GM12878 (cell line): ENCODE data around the gene CACNA1A. TPM values are rescaled to one million over a fixed set of nuclear protein-coding genes. Genes with fewer than 3 reads are reported as not detected.

Experiments
- ATAC-seq: fragments of 200-7000 bp; cut with Tn5 transposase; 3 replicates; pipeline ENCODE4 v1.9.1; 2020; ENCODE audit warnings: mild to moderate bottlenecking, moderate library complexity
- BruUV-seq: library from RNA; stranded (reverse); fragments of 400-500 nt; replicated peaks from 2 replicates; lab custom pipeline; 2021; lab: Mats Ljungman, UMichigan
- CTCF ChIA-PET: fragments of 300-600 bp; sonication (Branson Sonifier 250); formaldehyde crosslinking; extraction: SDS; loops from one replicate; lab custom pipeline; 2021; ENCODE audit warnings: inconsistent platforms; lab: Yijun Ruan, JAX
- POLR2A ChIA-PET: fragments of 350-600 bp; formaldehyde crosslinking; extraction: SDS; loops from one replicate; lab custom pipeline; 2021; ENCODE audit warnings: inconsistent platforms; lab: Charles Lee
- RAD21 ChIA-PET: fragments of 300-600 bp; sonication (Branson Sonifier 250); formaldehyde crosslinking; loops from one replicate; lab custom pipeline; 2023; ENCODE audit warnings: antibody characterized with exemption; ENCODE audit not compliant: unreplicated experiment; lab: Charles Lee
- SMC1A ChIA-PET: fragments of 300-600 bp; sonication (Branson Sonifier 250); formaldehyde crosslinking; loops from one replicate; lab custom pipeline; 2023; ENCODE audit not compliant: unreplicated experiment, uncharacterized antibody; lab: Charles Lee
- DNase-seq: peaks from one replicate; pipeline ENCODE4 v3.0.0-alpha.2; 2011; ENCODE audit warnings: low read depth, low spot score
- FAIRE-seq: peaks from 3 replicates; lab custom pipeline; 2011; peaks lifted over from hg19 to GRCh38; lab: Jason Lieb, UNC
- H2AFZ ChIP-seq: 2 replicates; pipeline ENCODE4 v1.6.0; 2011; ENCODE audit warnings: low read depth, low read length, control low read depth; ENCODE audit not compliant: control insufficient read depth
- H3K27ac ChIP-seq: 2 replicates; pipeline ENCODE4 v1.5.1; 2011; ENCODE audit warnings: control low read depth; ENCODE audit not compliant: control insufficient read depth, insufficient read depth
- H3K27me3 ChIP-seq, 2 experiments: replicated peaks in 1 of 2; 2 replicates each; pipeline versions ENCODE4 v1.6.0 to v1.6.1; 2011; ENCODE audit warnings: low read length in 1 of 2; ENCODE audit not compliant: control insufficient read depth in 2 of 2, insufficient read depth in 2 of 2
- H3K36me3 ChIP-seq, 2 experiments: 2 replicates each; pipeline ENCODE4 v1.5.1; 2011; ENCODE audit warnings: low read length in 1 of 2; ENCODE audit not compliant: control insufficient read depth in 2 of 2, insufficient read depth in 2 of 2
- H3K4me1 ChIP-seq: 2 replicates; pipeline ENCODE4 v1.6.1; 2011; ENCODE audit warnings: mild to moderate bottlenecking, low read length, moderate library complexity, mixed read lengths; ENCODE audit not compliant: control insufficient read depth, insufficient read depth
- H3K4me2 ChIP-seq: 2 replicates; pipeline ENCODE4 v1.6.0; 2011; ENCODE audit warnings: control low read depth; ENCODE audit not compliant: control insufficient read depth, insufficient read depth
- H3K4me3 ChIP-seq: fragments of 200-600 bp; sonication (generic); 2 replicates; pipeline ENCODE4 v1.5.1; 2016
- H3K79me2 ChIP-seq: 2 replicates; pipeline ENCODE4 v1.6.0; 2011; ENCODE audit warnings: low read length; ENCODE audit not compliant: control insufficient read depth, insufficient read depth
- H3K9ac ChIP-seq: 2 replicates; pipeline ENCODE4 v1.8.0; 2011; ENCODE audit warnings: low read length, control low read depth, mixed read lengths; ENCODE audit not compliant: control insufficient read depth, insufficient read depth
- H3K9me3 ChIP-seq: replicated peaks from 3 replicates; pipeline ENCODE4 v1.5.1; 2011; ENCODE audit warnings: mild to moderate bottlenecking, low read length; ENCODE audit not compliant: control insufficient read depth, insufficient read depth
- H4K20me1 ChIP-seq: 2 replicates; pipeline ENCODE4 v1.6.0; 2011; ENCODE audit not compliant: control insufficient read depth, insufficient read depth
- CBFB ChIP-seq: IDR thresholded peaks from 2 replicates; pipeline ENCODE4 v1.6.1; 2016; ENCODE audit warnings: antibody characterized with exemption, low read depth
- E4F1 ChIP-seq: fragments of 450-650 bp; IDR thresholded peaks from 2 replicates; pipeline ENCODE4 v1.6.1; 2018; ENCODE audit warnings: borderline replicate concordance, mild to moderate bottlenecking; ENCODE audit not compliant: partially characterized antibody
- HDAC2 ChIP-seq: fragments of 200-600 bp; sonication (generic); IDR thresholded peaks from 2 replicates; pipeline ENCODE4 v1.6.1; 2017
- NFYA ChIP-seq: IDR thresholded peaks from 2 replicates; pipeline ENCODE4 v1.6.1; 2011; ENCODE audit warnings: low read depth, mild to moderate bottlenecking, low read length, improper control_type of control experiment, borderline replicate concordance
- POLR2AphosphoS2 ChIP-seq: IDR thresholded peaks from 2 replicates; pipeline ENCODE4 v1.6.1; 2011; ENCODE audit warnings: low read depth, mild to moderate bottlenecking, low read length, improper control_type of control experiment, moderate library complexity
- RUNX3 ChIP-seq: IDR thresholded peaks from 2 replicates; pipeline ENCODE4 v1.6.1; 2012; ENCODE audit warnings: low read length, inconsistent platforms
- TCF7 ChIP-seq: IDR thresholded peaks from 2 replicates; pipeline ENCODE4 v1.6.1; 2014; ENCODE audit warnings: antibody characterized with exemption, borderline replicate concordance
- WGBS: methylation state at CpG from one replicate; pipeline ENCODE4 v1.1.6; 2016; ENCODE audit warnings: low lambda C conversion rate; ENCODE audit not compliant: insufficient replicate concordance, insufficient coverage; ENCODE audit errors: missing lambda C conversion rate; 5-methylcytosine and 5-hydroxymethylcytosine counted together
- in situ Hi-C: fragments of 300-500 bp; cut with MboI; formaldehyde crosslinking; loops from 9 replicates; pipeline ENCODE4 v1.14.3; 2018; ENCODE audit warnings: mixed read lengths
- intact Hi-C: fragments of 100-400 bp; cut with micrococcal nuclease; formaldehyde crosslinking; loops from one replicate; pipeline ENCODE4 v1.14.2; 2022; ENCODE audit not compliant: unreplicated experiment
- polyA plus RNA-seq, 11 experiments: library from polyadenylated mRNA; depleted of rRNA in 4 of 11; unstranded in 6 of 11; stranded (reverse) in 5 of 11; fragments of >200 nt; fragmentation: Nextera tagmentation in 4 of 11; fragmentation: Illumina TruSeq in 1 of 11; extraction: Ambion mirVana in 4 of 11; extraction: Trizol in 1 of 11; gene quantifications; 1 replicate in 1 of 11; 2 replicates in 10 of 11; pipeline versions ENCODE4 v1.2.1 to v1.2.3, GENCODE V29; 2011 to 2016; ENCODE audit warnings: inconsistent platforms in 2 of 11, missing spikeins in 2 of 11, low read depth in 1 of 11
- total RNA-seq, 4 experiments: library from RNA; depleted of rRNA in 3 of 4; stranded (reverse); fragments of >200 nt in 3 of 4; fragmentation: Illumina TruSeq in 1 of 4; extraction: Trizol in 1 of 4; gene quantifications; 2 replicates each; pipeline versions ENCODE4 v1.2.1 to v1.2.3, GENCODE V29; 2013 to 2021
- TF ChIP-seq, protein P1 (sequence below): IDR thresholded peaks from 2 replicates; pipeline ENCODE4 v1.6.1; 2012; ENCODE audit warnings: low read depth, low read length, improper control_type of control experiment
- TF ChIP-seq, protein P2 (sequence below): IDR thresholded peaks from 2 replicates; pipeline ENCODE4 v1.6.1; 2012; ENCODE audit warnings: mild to moderate bottlenecking, low read depth, low read length

CACNA1A gene
- total and polyA plus RNA-seq, 10 of the 15 experiments (the other 5 are each of a cell fraction or from before 2014, with no cell fraction given), result 1.1 to 4.4 (median 2.5) TPM

- Histone ChIP-seq H3K36me3 (no peaks in the 10 kb centered on the region), H3K27ac (no peak overlapping the region), H2AFZ (no peak overlapping the region), H3K4me1 (no peaks in the 10 kb centered on the region), H3K4me3 (no peak overlapping the region), H3K4me2 (no peak overlapping the region), H4K20me1 (no peaks in the 10 kb centered on the region), H3K9ac (no peak overlapping the region), H3K9me3 (no peaks in the 10 kb centered on the region), H3K27me3 (no peaks in the 10 kb centered on the region), H3K79me2 (no peaks in the 10 kb centered on the region)
- FAIRE-seq (no peak), ATAC-seq (no peak), DNase-seq (no peak)
- ChIA-PET POLR2A (no interaction called here), CTCF (no interaction called here), SMC1A (no interaction called here), RAD21 (no interaction called here)
- in situ Hi-C loops, result no loop called here
- TF ChIP-seq NFYA (no peak), HDAC2 (no peak), RUNX3 (no peak)
- no TSS peak for BruUV-seq
- 34% methylated on average over 3 of the region's 3 CpGs for WGBS
- intact Hi-C loops, result no loop called here
Measured at GRCh38 chr19:13314761-13315160, 191.5 kb downstream of the CACNA1A start.

GRCh38 chr19:13313875-13314274 lies 192.4 kb downstream of the CACNA1A start:
- Histone ChIP-seq H3K9ac (no peak overlapping the region), H3K36me3 (no peaks in the 10 kb centered on the region), H3K4me3 (no peak overlapping the region), H4K20me1 (no peaks in the 10 kb centered on the region), H2AFZ (no peak overlapping the region), H3K79me2 (no peaks in the 10 kb centered on the region), H3K27me3 (no peaks in the 10 kb centered on the region), H3K4me1 (no peaks in the 10 kb centered on the region), H3K27ac (no peak overlapping the region), H3K4me2 (no peak overlapping the region), H3K9me3 (no peaks in the 10 kb centered on the region)
- in situ Hi-C loops (no loop called here), intact Hi-C loops (no loop called here)
- ChIA-PET CTCF (no interaction called here), POLR2A (no interaction called here), SMC1A (no interaction called here), RAD21 (no interaction called here)
- ATAC-seq, result no peak
- WGBS, result 0% methylated on average over 2 of the region's 2 CpGs
- no peak for DNase-seq
- no TSS peak for BruUV-seq
- FAIRE-seq, result no peak
- TF ChIP-seq, protein P1, sequence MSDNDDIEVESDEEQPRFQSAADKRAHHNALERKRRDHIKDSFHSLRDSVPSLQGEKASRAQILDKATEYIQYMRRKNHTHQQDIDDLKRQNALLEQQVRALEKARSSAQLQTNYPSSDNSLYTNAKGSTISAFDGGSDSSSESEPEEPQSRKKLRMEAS, result no peak
- TF ChIP-seq, protein P2, sequence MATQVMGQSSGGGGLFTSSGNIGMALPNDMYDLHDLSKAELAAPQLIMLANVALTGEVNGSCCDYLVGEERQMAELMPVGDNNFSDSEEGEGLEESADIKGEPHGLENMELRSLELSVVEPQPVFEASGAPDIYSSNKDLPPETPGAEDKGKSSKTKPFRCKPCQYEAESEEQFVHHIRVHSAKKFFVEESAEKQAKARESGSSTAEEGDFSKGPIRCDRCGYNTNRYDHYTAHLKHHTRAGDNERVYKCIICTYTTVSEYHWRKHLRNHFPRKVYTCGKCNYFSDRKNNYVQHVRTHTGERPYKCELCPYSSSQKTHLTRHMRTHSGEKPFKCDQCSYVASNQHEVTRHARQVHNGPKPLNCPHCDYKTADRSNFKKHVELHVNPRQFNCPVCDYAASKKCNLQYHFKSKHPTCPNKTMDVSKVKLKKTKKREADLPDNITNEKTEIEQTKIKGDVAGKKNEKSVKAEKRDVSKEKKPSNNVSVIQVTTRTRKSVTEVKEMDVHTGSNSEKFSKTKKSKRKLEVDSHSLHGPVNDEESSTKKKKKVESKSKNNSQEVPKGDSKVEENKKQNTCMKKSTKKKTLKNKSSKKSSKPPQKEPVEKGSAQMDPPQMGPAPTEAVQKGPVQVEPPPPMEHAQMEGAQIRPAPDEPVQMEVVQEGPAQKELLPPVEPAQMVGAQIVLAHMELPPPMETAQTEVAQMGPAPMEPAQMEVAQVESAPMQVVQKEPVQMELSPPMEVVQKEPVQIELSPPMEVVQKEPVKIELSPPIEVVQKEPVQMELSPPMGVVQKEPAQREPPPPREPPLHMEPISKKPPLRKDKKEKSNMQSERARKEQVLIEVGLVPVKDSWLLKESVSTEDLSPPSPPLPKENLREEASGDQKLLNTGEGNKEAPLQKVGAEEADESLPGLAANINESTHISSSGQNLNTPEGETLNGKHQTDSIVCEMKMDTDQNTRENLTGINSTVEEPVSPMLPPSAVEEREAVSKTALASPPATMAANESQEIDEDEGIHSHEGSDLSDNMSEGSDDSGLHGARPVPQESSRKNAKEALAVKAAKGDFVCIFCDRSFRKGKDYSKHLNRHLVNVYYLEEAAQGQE, result no peak
- TF ChIP-seq TCF7 (no peak), E4F1 (no peak), POLR2AphosphoS2 (no peak), CBFB (no peak)
